HG03571 (cell line): ENCODE measurements around the gene GRK2.
A peak's percentile ranks its signal among the peaks of the same experiment; 100 is the strongest.
"Not testable (repeated sequence)": the region's sequence is repeated elsewhere in the genome, so short reads cannot be mapped to it uniquely, and the experiment has no call there.

Experiments used
- ATAC-seq: cut with Tn5 transposase; IDR thresholded peaks from one replicate; pipeline ENCODE4 v1.9.1; 2021; ENCODE audit not compliant: unreplicated experiment

GRK2 gene

GRCh38 chr11:67311051-67311555 lies 44.8 kb downstream of the GRK2 start:
- no peak for ATAC-seq

GRCh38 chr11:67311556-67312082 lies 45.3 kb downstream of the GRK2 start:
- no peak for ATAC-seq

- ATAC-seq: no peak
Measured at GRCh38 chr11:67312187-67313021, 46.1 kb downstream of the GRK2 start.

GRCh38 chr11:67313125-67313890 lies 47.0 kb downstream of the GRK2 start:
- ATAC-seq: no peak

GRCh38 chr11:67314218-67314617 lies 47.9 kb downstream of the GRK2 start:
- ATAC-seq: no peak

GRCh38 chr11:67315325-67315909 lies 49.1 kb downstream of the GRK2 start:
- ATAC-seq: no peak

- no peak for ATAC-seq
Measured at GRCh38 chr11:67316882-67317204, 50.6 kb downstream of the GRK2 start.

GRCh38 chr11:67317205-67317887 lies 51.1 kb downstream of the GRK2 start:
- peak; percentile 75 for ATAC-seq

GRCh38 chr11:67317888-67318555 lies 51.7 kb downstream of the GRK2 start:
- ATAC-seq: peak; percentile 24

- not testable (repeated sequence) for ATAC-seq
Measured at GRCh38 chr11:67318876-67319275, 52.6 kb downstream of the GRK2 start.

GRCh38 chr11:67320011-67320410 lies 53.7 kb downstream of the GRK2 start:
- ATAC-seq: no peak

- no peak for ATAC-seq
Measured at GRCh38 chr11:67320691-67321090, 54.4 kb downstream of the GRK2 start.

- no peak for ATAC-seq
Measured at GRCh38 chr11:67321313-67321871, 55.1 kb downstream of the GRK2 start.

- no peak for ATAC-seq
Measured at GRCh38 chr11:67322049-67322448, 55.8 kb downstream of the GRK2 start.

GRCh38 chr11:67323526-67323925 lies 57.3 kb downstream of the GRK2 start:
- no peak for ATAC-seq

- ATAC-seq: no peak
Measured at GRCh38 chr11:67332081-67332691, 65.9 kb downstream of the GRK2 start.
